Neural cell (in vitro differentiated cells): ENCODE measurements around the gene GGT6.

Experiments used
- CTCF ChIP-seq: fragments of 450-650 bp; IDR thresholded peaks from 2 replicates; pipeline ENCODE4 v1.5.1; 2014; ENCODE audit warnings: antibody characterized with exemption, mild to moderate bottlenecking, moderate library complexity; ENCODE audit not compliant: poor library complexity, severe bottlenecking
- EP300 ChIP-seq: fragments of 450-650 bp; conservative IDR thresholded peaks from 2 replicates; pipeline ENCODE4 v1.6.1; 2014; ENCODE audit warnings: antibody characterized with exemption, mild to moderate bottlenecking, moderate library complexity; ENCODE audit not compliant: poor library complexity, severe bottlenecking
- EZH2 ChIP-seq: fragments of 200-600, 300-800 bp; shearing (Covaris generic), sonication (generic); IDR thresholded peaks from 2 replicates; pipeline ENCODE4 v1.6.1; 2014; ENCODE audit warnings: antibody characterized with exemption, low read length, borderline replicate concordance, mild to moderate bottlenecking; ENCODE audit not compliant: insufficient read depth, poor library complexity, severe bottlenecking
- POLR2AphosphoS5 ChIP-seq: IDR thresholded peaks from 2 replicates; pipeline ENCODE4 v1.6.1; 2012
- RAD21 ChIP-seq: fragments of 450-650 bp; conservative IDR thresholded peaks from 2 replicates; pipeline ENCODE4 v1.6.1; 2014; ENCODE audit warnings: antibody characterized with exemption, mild to moderate bottlenecking, moderate library complexity
- SMC3 ChIP-seq: fragments of 450-650 bp; conservative IDR thresholded peaks from 2 replicates; pipeline ENCODE4 v1.6.1; 2014; ENCODE audit warnings: antibody characterized with exemption, mild to moderate bottlenecking, moderate library complexity; ENCODE audit not compliant: poor library complexity

GRCh38 chr17:4551141-4551540 lies 9.2 kb downstream of the GGT6 start:
- no peak for TF ChIP-seq CTCF
- no peak for TF ChIP-seq RAD21
- TF ChIP-seq EP300 = no peak
- no peak for TF ChIP-seq EZH2
- TF ChIP-seq SMC3 = no peak
- no peak for TF ChIP-seq POLR2AphosphoS5
